H9 (cell line): ENCODE data around the gene OIT3. TPM values are rescaled to one million over a fixed set of nuclear protein-coding genes. Genes with fewer than 3 reads are reported as not detected.

Experiments
- DNase-seq: peaks from one replicate; pipeline ENCODE4 v3.0.0-alpha.2; 2017
- H2AFZ ChIP-seq: one replicate; pipeline ENCODE4 v1.6.1; 2013; ENCODE audit warnings: mild to moderate bottlenecking, low read length, control low read depth, moderate library complexity
- H2AK5ac ChIP-seq: 2 replicates; pipeline ENCODE4 v1.6.1; 2013; ENCODE audit warnings: low read length, control low read depth, mixed read lengths; ENCODE audit not compliant: insufficient read length
- H2BK120ac ChIP-seq: one replicate; pipeline ENCODE4 v1.6.1; 2013; ENCODE audit warnings: low read depth, mild to moderate bottlenecking, low read length, control low read depth, inconsistent platforms; ENCODE audit not compliant: poor library complexity, severe bottlenecking
- H2BK12ac ChIP-seq: 2 replicates; pipeline ENCODE4 v1.6.1; 2013; ENCODE audit warnings: low read length, control low read depth, mixed read lengths, low read depth; ENCODE audit not compliant: insufficient read length
- H2BK15ac ChIP-seq: 2 replicates; pipeline ENCODE4 v1.6.1; 2013; ENCODE audit warnings: low read depth, low read length, control low read depth
- H2BK20ac ChIP-seq: one replicate; pipeline ENCODE4 v1.6.1; 2013; ENCODE audit warnings: low read depth, mild to moderate bottlenecking, low read length, control low read depth, inconsistent platforms; ENCODE audit not compliant: poor library complexity, severe bottlenecking
- H2BK5ac ChIP-seq: 2 replicates; pipeline ENCODE4 v1.6.1; 2013; ENCODE audit warnings: low read length, control low read depth, mixed read lengths; ENCODE audit not compliant: insufficient read length
- H3K14ac ChIP-seq: 2 replicates; pipeline ENCODE4 v1.6.1; 2013; ENCODE audit warnings: low read length, control low read depth; ENCODE audit not compliant: insufficient read depth
- H3K18ac ChIP-seq: 2 replicates; pipeline ENCODE4 v1.6.1; 2013; ENCODE audit warnings: low read depth, mild to moderate bottlenecking, mixed read lengths, low read length, control low read depth; ENCODE audit not compliant: insufficient read length
- H3K23ac ChIP-seq: 2 replicates; pipeline ENCODE4 v1.6.1; 2013; ENCODE audit warnings: low read length, control low read depth, mixed read lengths, low read depth; ENCODE audit not compliant: insufficient read length
- H3K23me2 ChIP-seq: 2 replicates; pipeline ENCODE4 v1.6.1; 2013; ENCODE audit warnings: low read depth, mild to moderate bottlenecking, mixed read lengths, low read length, control low read depth; ENCODE audit not compliant: insufficient read length, poor library complexity, severe bottlenecking
- H3K27ac ChIP-seq: 2 replicates; pipeline ENCODE4 v1.5.1; 2013; ENCODE audit warnings: low read length, control low read depth, mixed read lengths, low read depth; ENCODE audit not compliant: insufficient read length
- H3K27me3 ChIP-seq: 2 replicates; pipeline ENCODE4 v1.6.1; 2013; ENCODE audit warnings: low read length, control low read depth, inconsistent platforms; ENCODE audit not compliant: insufficient read depth
- H3K4ac ChIP-seq: 2 replicates; pipeline ENCODE4 v1.6.1; 2013; ENCODE audit warnings: low read depth, mild to moderate bottlenecking, control low read depth, inconsistent platforms, low read length, moderate library complexity
- H3K4me1 ChIP-seq: 2 replicates; pipeline ENCODE4 v1.6.1; 2013; ENCODE audit warnings: low read length, control low read depth, inconsistent platforms; ENCODE audit not compliant: insufficient read depth
- H3K4me2 ChIP-seq: 2 replicates; pipeline ENCODE4 v1.6.1; 2013; ENCODE audit warnings: low read length, control low read depth, mixed read lengths; ENCODE audit not compliant: insufficient read length, insufficient read depth
- H3K56ac ChIP-seq: 2 replicates; pipeline ENCODE4 v1.6.1; 2013; ENCODE audit warnings: low read depth, mild to moderate bottlenecking, mixed read lengths, low read length, control low read depth; ENCODE audit not compliant: insufficient read length
- H3K79me1 ChIP-seq: 2 replicates; pipeline ENCODE4 v1.6.1; 2013; ENCODE audit warnings: low read depth, mild to moderate bottlenecking, moderate library complexity, low read length, control low read depth, inconsistent platforms; ENCODE audit not compliant: insufficient read depth, poor library complexity, severe bottlenecking
- H3K79me2 ChIP-seq: 2 replicates; pipeline ENCODE4 v1.6.1; 2013; ENCODE audit warnings: low read length, control low read depth, inconsistent platforms; ENCODE audit not compliant: insufficient read depth
- H3K9ac ChIP-seq: 2 replicates; pipeline ENCODE4 v1.6.1; 2013; ENCODE audit warnings: low read length, control low read depth, mixed read lengths; ENCODE audit not compliant: insufficient read length; ENCODE audit errors: extremely low read depth
- H3K9me3 ChIP-seq: one replicate; pipeline ENCODE4 v1.6.1; 2013; ENCODE audit warnings: low read depth, low read length, inconsistent platforms; ENCODE audit not compliant: control insufficient read depth
- H3T11ph ChIP-seq: one replicate; pipeline ENCODE4 v1.6.1; 2013; ENCODE audit warnings: mild to moderate bottlenecking, low read length, control low read depth, inconsistent platforms
- H4K20me1 ChIP-seq: one replicate; pipeline ENCODE4 v1.6.1; 2013; ENCODE audit not compliant: control insufficient read depth, insufficient read length, insufficient read depth
- H4K5ac ChIP-seq: 2 replicates; pipeline ENCODE4 v1.6.1; 2013; ENCODE audit warnings: low read depth, mild to moderate bottlenecking, mixed read lengths, low read length, control low read depth; ENCODE audit not compliant: insufficient read length
- H4K8ac ChIP-seq: replicated peaks from 2 replicates; pipeline ENCODE4 v1.6.1; 2013; ENCODE audit warnings: low read length, control low read depth, mixed read lengths, low read depth; ENCODE audit not compliant: insufficient read length
- H4K91ac ChIP-seq: 2 replicates; pipeline ENCODE4 v1.6.1; 2013; ENCODE audit warnings: low read depth, mild to moderate bottlenecking, moderate library complexity, mixed read lengths, low read length, control low read depth; ENCODE audit not compliant: insufficient read length
- H3K27ac Mint-ChIP-seq, 3 experiments: 2 replicates in 2 of 3; 3 replicates in 1 of 3; pipeline ENCODE4 v1.8.0; 2020 to 2021; ENCODE audit warnings: mixed read lengths in 3 of 3, mild to moderate bottlenecking in 1 of 3, moderate library complexity in 1 of 3
- H3K27me3 Mint-ChIP-seq: 2 replicates; pipeline ENCODE4 v1.8.0; 2021; ENCODE audit warnings: low read depth, mild to moderate bottlenecking, moderate library complexity, mixed read lengths
- H3K36me3 Mint-ChIP-seq, 3 experiments: 2 replicates in 2 of 3; 3 replicates in 1 of 3; pipeline ENCODE4 v1.8.0; 2020 to 2021; ENCODE audit warnings: low read depth in 3 of 3, mixed read lengths in 3 of 3; ENCODE audit not compliant: insufficient read depth in 1 of 3
- H3K4me1 Mint-ChIP-seq, 2 experiments: 2 replicates each; pipeline ENCODE4 v1.8.0; 2020; ENCODE audit warnings: mixed read lengths in 2 of 2
- H3K4me3 Mint-ChIP-seq, 2 experiments: 2 replicates in 1 of 2; 3 replicates in 1 of 2; pipeline ENCODE4 v1.8.0; 2020 to 2021; ENCODE audit warnings: mild to moderate bottlenecking in 2 of 2, mixed read lengths in 2 of 2, moderate library complexity in 1 of 2
- H3K9me3 Mint-ChIP-seq, 2 experiments: 2 replicates in 1 of 2; 3 replicates in 1 of 2; pipeline ENCODE4 v1.8.0; 2020; ENCODE audit warnings: mild to moderate bottlenecking in 2 of 2, mixed read lengths in 2 of 2, moderate library complexity in 1 of 2
- CTCF ChIP-seq: fragments of 200-600 bp; sonication (generic); conservative IDR thresholded peaks from 3 replicates; pipeline ENCODE4 v1.8.0; 2021; ENCODE audit warnings: antibody characterized with exemption, mild to moderate bottlenecking
- WGBS: extraction: QIAGEN DNeasy Blood & Tissue Kit; methylation state at CpG from one replicate; pipeline ENCODE4 v1.1.7; 2013; ENCODE audit warnings: missing lambda C conversion rate, low lambda C conversion rate, mixed read lengths; ENCODE audit not compliant: insufficient read length; ENCODE audit errors: extremely low coverage; 5-methylcytosine and 5-hydroxymethylcytosine counted together
- total RNA-seq: library from RNA; stranded (reverse); gene quantifications from 2 replicates; pipeline ENCODE4 v1.2.1, GENCODE V29; 2021

OIT3 gene
- total RNA-seq, 1 experiment from 2014 or later: not detected

- H4K8ac ChIP-seq: no peak overlapping the region
- no peak for TF ChIP-seq CTCF
- no peak overlapping the region for H4K5ac ChIP-seq
- H4K91ac ChIP-seq: no peak overlapping the region
- no peak overlapping the region for H3K27ac ChIP-seq
- no peaks in the 10 kb centered on the region for H3K27me3 Mint-ChIP-seq
- H3K4me1 Mint-ChIP-seq: 0 out of 4 replicates have a peak, but pooled peaks cover 0 to 2% of the 10 kb centered on the region in 2 experiments
- H2AK5ac ChIP-seq: no peak overlapping the region
- no peak overlapping the region for H3K9ac ChIP-seq
- H2BK15ac ChIP-seq: no peak overlapping the region
- H3K36me3 Mint-ChIP-seq: peaks cover 16 to 26% (median 19%) of the 10 kb centered on the region in 3 experiments
- H2BK120ac ChIP-seq: no peak overlapping the region
- H3K4me3 Mint-ChIP-seq: no peak overlapping the region
- no peak overlapping the region for H3K23ac ChIP-seq
- H2BK20ac ChIP-seq: no peak overlapping the region
- H3K27ac Mint-ChIP-seq: no peak overlapping the region
- H3K4ac ChIP-seq: no peak overlapping the region
- no peak overlapping the region for H3K18ac ChIP-seq
- H2BK12ac ChIP-seq: no peak overlapping the region
- no peak overlapping the region for H3T11ph ChIP-seq
- no peak overlapping the region for H2BK5ac ChIP-seq
- H3K9me3 Mint-ChIP-seq: peaks cover 13 to 17% of the 10 kb centered on the region in 2 experiments
- no peaks in the 10 kb centered on the region for H3K4me1 ChIP-seq
- H3K79me2 ChIP-seq: no peaks in the 10 kb centered on the region
- no peaks in the 10 kb centered on the region for H3K79me1 ChIP-seq
- no peak for DNase-seq
- H3K9me3 ChIP-seq: no peaks in the 10 kb centered on the region
- no peak overlapping the region for H3K56ac ChIP-seq
- H3K14ac ChIP-seq: no peak overlapping the region
- H3K4me2 ChIP-seq: no peak overlapping the region
- H2AFZ ChIP-seq: no peak overlapping the region
- no peaks in the 10 kb centered on the region for H4K20me1 ChIP-seq
- no peaks in the 10 kb centered on the region for H3K23me2 ChIP-seq
- WGBS: no CpG with 5 or more reads among the region's 1 CpG
- no peaks in the 10 kb centered on the region for H3K27me3 ChIP-seq
Measured at GRCh38 chr10:72851509-72851908, 42.0 kb upstream of the OIT3 start.
